Measurements from ENCODE around the gene KBTBD8.

DNA sequence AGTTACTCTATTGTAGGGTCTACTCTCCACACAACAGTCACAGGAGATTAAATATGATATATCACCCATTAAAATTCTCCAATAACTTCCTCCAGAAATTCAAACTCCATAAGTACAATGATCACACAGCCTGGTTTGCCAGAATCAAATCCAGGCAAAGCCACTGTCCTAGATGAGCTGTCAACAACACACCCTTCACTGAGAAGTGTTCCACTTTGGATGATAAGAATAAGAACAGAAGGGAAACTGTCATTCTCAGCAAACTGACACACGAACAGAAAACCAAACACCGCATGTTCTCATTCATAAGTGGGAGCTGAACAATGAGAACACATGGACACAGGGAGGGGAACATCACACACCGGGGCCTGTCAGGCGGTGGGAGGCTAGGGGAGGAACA, 41.4 kb upstream of the KBTBD8 start:
- TF ChIP-seq, protein P1, sequence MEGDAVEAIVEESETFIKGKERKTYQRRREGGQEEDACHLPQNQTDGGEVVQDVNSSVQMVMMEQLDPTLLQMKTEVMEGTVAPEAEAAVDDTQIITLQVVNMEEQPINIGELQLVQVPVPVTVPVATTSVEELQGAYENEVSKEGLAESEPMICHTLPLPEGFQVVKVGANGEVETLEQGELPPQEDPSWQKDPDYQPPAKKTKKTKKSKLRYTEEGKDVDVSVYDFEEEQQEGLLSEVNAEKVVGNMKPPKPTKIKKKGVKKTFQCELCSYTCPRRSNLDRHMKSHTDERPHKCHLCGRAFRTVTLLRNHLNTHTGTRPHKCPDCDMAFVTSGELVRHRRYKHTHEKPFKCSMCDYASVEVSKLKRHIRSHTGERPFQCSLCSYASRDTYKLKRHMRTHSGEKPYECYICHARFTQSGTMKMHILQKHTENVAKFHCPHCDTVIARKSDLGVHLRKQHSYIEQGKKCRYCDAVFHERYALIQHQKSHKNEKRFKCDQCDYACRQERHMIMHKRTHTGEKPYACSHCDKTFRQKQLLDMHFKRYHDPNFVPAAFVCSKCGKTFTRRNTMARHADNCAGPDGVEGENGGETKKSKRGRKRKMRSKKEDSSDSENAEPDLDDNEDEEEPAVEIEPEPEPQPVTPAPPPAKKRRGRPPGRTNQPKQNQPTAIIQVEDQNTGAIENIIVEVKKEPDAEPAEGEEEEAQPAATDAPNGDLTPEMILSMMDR (IDR thresholded peaks at IDR 0.05): no peak
- TF ChIP-seq EP300 (IDR thresholded peaks at IDR 0.05): no peak
